Natural killer cell treated with Interleukin-12 subunit alpha and Interleukin-12 subunit beta and Interleukin-15 and Interleukin-18, amount 100 ng/mL, for 72 hours (primary cell): ENCODE data around the gene PLEKHA8. TPM values are rescaled to one million over a fixed set of nuclear protein-coding genes. Genes with fewer than 3 reads are reported as not detected.
A peak's percentile ranks its signal among the peaks of the same experiment; 100 is the strongest.
"Not testable (repeated sequence)": the region's sequence is repeated elsewhere in the genome, so short reads cannot be mapped to it uniquely, and the experiment has no call there.

Experiments used
- ATAC-seq, 2 donors: fragments of 150-1000 bp; cut with Tn5 transposase in 1 of 2; sonication (Bioruptor Pico), chemical (Tn5 transposase) in 1 of 2; 2 replicates each; pipeline ENCODE4 v1.10.0; 2021
- DNase-seq: peaks from one replicate; pipeline ENCODE4 v3.0.0; 2022; ENCODE audit warnings: low spot score
- H3K27ac Mint-ChIP-seq, 2 donors: 1 replicate in 1 of 2; 2 replicates in 1 of 2; pipeline ENCODE4 v1.8.0; 2022; ENCODE audit warnings: mixed read lengths in 2 of 2, mild to moderate bottlenecking in 1 of 2, moderate library complexity in 1 of 2
- H3K27me3 Mint-ChIP-seq, 2 donors: 1 replicate in 1 of 2; 2 replicates in 1 of 2; pipeline ENCODE4 v1.8.0; 2022; ENCODE audit warnings: mixed read lengths in 2 of 2
- H3K36me3 Mint-ChIP-seq: one replicate; pipeline ENCODE4 v1.8.0; 2022; ENCODE audit warnings: mixed read lengths
- H3K4me1 Mint-ChIP-seq, 2 donors: 1 replicate in 1 of 2; 2 replicates in 1 of 2; pipeline ENCODE4 v1.8.0; 2022; ENCODE audit warnings: low read depth in 2 of 2, mixed read lengths in 2 of 2, mild to moderate bottlenecking in 1 of 2
- H3K4me3 Mint-ChIP-seq: one replicate; pipeline ENCODE4 v1.8.0; 2022; ENCODE audit warnings: mixed read lengths
- H3K9me3 Mint-ChIP-seq: 2 replicates; pipeline ENCODE4 v1.8.0; 2022; ENCODE audit warnings: mixed read lengths
- total RNA-seq, 2 donors: library from RNA; stranded (reverse); gene quantifications; one replicate each; pipeline ENCODE4 v1.2.3, GENCODE V29; 2022

Gene PLEKHA8
- total RNA-seq, 2 donors from 2014 or later: 15.0 to 17.1 TPM

DNA sequence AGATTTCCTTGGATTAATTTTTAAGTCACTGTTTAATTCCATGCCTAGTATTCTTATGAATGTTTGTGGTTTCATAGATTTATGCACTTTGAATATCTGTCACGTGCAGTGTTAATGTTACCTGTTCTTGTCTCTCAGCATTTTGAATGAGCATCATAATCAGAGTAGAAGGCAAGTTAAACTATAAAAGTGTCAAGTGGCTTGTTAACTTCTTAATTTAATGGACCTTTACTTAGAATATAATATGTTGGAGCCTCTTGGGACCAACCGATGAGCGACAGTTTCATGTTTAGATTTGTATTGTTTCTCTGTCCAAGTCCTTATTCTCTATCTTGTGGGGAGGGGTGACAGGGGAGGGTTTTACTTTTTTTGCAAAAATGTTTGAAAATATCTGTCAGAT lies 56.0 kb downstream of the PLEKHA8 start:
- no peaks in the 10 kb centered on the region for H3K9me3 Mint-ChIP-seq
- no peaks in the 10 kb centered on the region for H3K4me1 Mint-ChIP-seq
- H3K36me3 Mint-ChIP-seq: peaks cover 1% of the 10 kb centered on the region
- H3K27me3 Mint-ChIP-seq: no peaks in the 10 kb centered on the region
- no peak overlapping the region for H3K27ac Mint-ChIP-seq
- no peak for DNase-seq
- H3K4me3 Mint-ChIP-seq: no peak overlapping the region
- ATAC-seq: no peak

DNA sequence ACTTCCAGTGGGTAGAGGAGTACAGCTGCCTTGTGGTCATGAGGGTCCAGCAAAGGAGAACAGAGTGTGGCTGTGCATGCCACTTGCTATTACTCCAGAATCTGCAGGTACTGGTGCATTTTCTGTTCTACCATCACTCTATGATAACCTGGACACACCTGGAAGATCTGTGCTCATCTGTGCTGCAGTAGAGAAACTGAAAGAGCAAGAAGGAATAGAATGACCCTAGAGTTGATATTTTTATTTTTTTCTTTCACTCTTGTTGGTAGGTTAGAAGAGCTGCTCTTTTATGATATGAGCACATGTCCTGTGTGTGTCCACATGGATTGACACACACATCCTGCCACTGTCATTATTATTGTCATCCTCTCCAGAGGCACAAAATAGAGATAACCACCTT lies 58.3 kb downstream of the PLEKHA8 start:
- H3K4me3 Mint-ChIP-seq: no peak overlapping the region
- ATAC-seq (no peak), DNase-seq (no peak)
- no peaks in the 10 kb centered on the region for H3K9me3 Mint-ChIP-seq
- H3K27ac Mint-ChIP-seq: no peak overlapping the region
- H3K27me3 Mint-ChIP-seq: no peaks in the 10 kb centered on the region
- no peaks in the 10 kb centered on the region for H3K4me1 Mint-ChIP-seq
- no peaks in the 10 kb centered on the region for H3K36me3 Mint-ChIP-seq

DNA sequence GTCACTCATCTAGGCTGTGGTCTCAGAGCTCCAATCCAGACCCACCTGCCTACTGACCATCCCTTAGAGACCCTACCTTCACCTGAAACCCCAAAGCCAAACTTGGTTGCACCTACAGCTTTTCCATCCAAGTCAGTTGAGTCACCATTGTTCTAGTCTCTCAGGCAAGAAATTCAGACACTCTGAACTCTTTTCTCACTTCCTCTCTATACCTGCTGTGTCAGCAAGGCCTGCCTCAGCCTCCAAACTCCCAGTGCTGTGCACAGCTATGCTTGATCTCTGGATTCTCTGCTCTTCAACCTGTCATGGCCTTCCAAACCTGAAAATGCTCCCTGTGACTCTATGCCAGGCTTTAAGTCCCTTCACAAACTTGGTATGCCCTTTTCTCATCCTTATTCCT lies 59.2 kb downstream of the PLEKHA8 start:
- H3K36me3 Mint-ChIP-seq: no peaks in the 10 kb centered on the region
- no peaks in the 10 kb centered on the region for H3K4me1 Mint-ChIP-seq
- no peak overlapping the region for H3K27ac Mint-ChIP-seq
- ATAC-seq (no peak), DNase-seq (no peak)
- H3K9me3 Mint-ChIP-seq: no peaks in the 10 kb centered on the region
- no peak overlapping the region for H3K4me3 Mint-ChIP-seq
- no peaks in the 10 kb centered on the region for H3K27me3 Mint-ChIP-seq

DNA sequence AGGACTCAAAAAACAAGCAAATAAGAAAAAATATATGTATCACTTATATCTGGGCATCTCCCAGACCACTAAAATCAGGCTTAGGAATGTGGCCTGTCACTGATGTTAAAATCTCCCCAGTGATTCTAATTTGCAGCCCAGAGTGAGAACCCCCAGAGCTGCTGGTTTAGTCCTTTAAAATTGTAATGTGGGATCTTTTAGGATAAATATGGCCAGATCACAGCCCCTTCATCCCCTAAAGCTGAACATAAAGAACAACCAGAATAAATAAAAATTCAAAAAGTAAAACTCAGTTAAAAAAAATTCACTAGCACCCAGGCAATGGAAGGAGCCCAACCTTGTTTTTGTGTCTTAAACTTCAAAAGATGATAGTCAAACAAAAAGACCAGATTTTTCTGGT lies 60.1 kb downstream of the PLEKHA8 start:
- Mint-ChIP-seq H3K36me3 (no peaks in the 10 kb centered on the region), H3K4me3 (no peak overlapping the region), H3K27ac (no peak overlapping the region), H3K4me1 (peaks cover 0 to 3% of the 10 kb centered on the region in 2 donors), H3K27me3 (no peaks in the 10 kb centered on the region), H3K9me3 (no peaks in the 10 kb centered on the region)
- DNase-seq: no peak
- ATAC-seq: no peak

DNA sequence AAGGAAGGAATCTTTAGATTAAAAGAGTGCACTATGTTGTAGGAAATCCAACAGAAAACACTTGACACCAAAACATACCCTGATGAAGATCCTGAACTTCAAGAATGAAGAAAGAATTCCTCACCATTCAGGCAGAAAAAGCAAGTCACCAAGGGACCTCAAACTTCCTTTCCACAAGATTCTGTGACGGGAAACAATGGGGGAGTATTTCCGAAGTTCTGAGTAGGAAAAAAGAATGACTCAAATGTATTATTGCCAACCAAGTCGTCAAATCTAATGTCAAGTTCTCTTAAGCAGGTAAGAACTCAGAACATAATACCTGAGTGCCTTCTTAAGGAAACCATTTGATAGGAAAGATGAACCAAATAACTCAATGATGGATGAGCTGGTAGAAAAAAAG lies 61.9 kb downstream of the PLEKHA8 start:
- Mint-ChIP-seq H3K4me3 (no peak overlapping the region), H3K9me3 (no peaks in the 10 kb centered on the region), H3K36me3 (no peaks in the 10 kb centered on the region), H3K4me1 (peaks cover 0 to 9% of the 10 kb centered on the region in 2 donors), H3K27me3 (no peaks in the 10 kb centered on the region), H3K27ac (no peak overlapping the region)
- ATAC-seq (no peak), DNase-seq (no peak)

DNA sequence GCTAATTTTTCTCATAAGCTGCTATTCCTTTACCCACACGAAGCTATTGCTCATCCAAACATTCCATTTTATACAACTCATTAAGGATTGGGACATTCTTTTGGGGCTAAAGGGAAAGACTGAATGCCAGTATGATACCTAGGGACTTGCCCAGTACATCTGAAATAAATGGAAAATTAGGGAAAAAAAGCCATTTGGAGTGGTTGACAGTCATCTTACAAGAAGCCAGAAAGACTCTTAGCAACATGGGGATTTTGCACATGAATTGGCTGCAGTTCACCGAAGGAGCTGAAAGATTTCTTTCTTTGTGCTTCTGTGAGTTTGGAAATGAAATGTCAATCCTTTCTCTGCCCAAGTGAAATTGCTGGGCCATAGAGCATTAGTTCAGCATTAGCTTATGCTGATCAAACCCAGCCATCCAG lies 63.3 kb downstream of the PLEKHA8 start:
- Mint-ChIP-seq H3K36me3 (no peaks in the 10 kb centered on the region), H3K4me1 (peaks cover 0 to 9% of the 10 kb centered on the region in 2 donors), H3K9me3 (no peaks in the 10 kb centered on the region), H3K4me3 (no peak overlapping the region), H3K27ac (no peak overlapping the region), H3K27me3 (no peaks in the 10 kb centered on the region)
- DNase-seq (no peak), ATAC-seq (no peak)

DNA sequence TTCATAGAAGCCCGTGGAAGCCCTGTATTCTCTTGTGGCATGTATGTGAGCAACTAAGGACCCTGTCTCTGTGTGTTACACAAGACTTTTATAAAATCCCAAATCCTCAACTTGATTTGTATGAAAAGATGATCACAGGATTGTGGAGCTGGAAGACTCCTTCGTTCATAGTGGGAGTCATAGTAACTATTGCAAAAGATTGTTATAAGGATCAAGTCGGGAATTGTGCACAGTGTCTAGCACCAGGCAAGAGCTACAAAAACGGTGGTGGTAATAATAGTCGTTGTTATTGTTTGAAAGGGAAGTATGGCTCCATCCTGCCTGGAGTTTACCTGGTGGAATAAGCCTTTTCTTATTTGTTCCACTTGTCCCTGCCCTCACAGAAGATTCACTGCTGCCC lies 63.8 kb downstream of the PLEKHA8 start:
- Mint-ChIP-seq H3K36me3 (no peaks in the 10 kb centered on the region), H3K9me3 (no peaks in the 10 kb centered on the region), H3K27ac (no peak overlapping the region), H3K4me1 (peaks cover 0 to 9% of the 10 kb centered on the region in 2 donors), H3K27me3 (no peaks in the 10 kb centered on the region), H3K4me3 (no peak overlapping the region)
- ATAC-seq: no peak
- DNase-seq: no peak

DNA sequence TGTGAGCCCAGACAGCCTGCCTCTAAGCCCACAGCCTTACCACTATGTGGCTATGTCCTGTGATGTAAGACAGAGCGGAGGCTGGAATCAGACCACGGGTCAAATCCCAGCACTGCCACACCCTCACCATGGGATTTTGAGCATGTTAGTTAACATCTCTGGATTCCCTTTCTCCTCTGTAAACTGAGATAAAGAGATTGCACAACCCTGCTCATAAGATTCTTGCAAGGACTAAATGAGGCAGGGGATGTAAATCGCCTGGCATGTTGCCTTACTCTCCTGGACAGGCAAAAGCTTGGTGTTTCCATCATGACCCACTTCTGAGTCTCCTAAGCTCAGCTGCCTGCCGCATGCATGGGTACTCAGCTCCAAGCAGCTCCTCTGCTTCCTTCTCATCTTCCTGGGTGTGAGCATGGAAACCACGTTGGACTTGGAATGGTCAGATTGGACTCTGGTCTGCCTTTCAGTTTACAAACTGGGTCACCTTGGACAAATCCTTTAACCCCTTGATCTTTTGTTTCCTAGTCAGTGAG lies 65.3 kb downstream of the PLEKHA8 start:
- no peaks in the 10 kb centered on the region for H3K36me3 Mint-ChIP-seq
- DNase-seq (no peak), ATAC-seq (peak in 1 of 2 donors; percentile 40)
- no peaks in the 10 kb centered on the region for H3K27me3 Mint-ChIP-seq
- no peak overlapping the region for H3K4me3 Mint-ChIP-seq
- H3K9me3 Mint-ChIP-seq: no peaks in the 10 kb centered on the region
- H3K4me1 Mint-ChIP-seq: peaks cover 0 to 9% of the 10 kb centered on the region in 2 donors
- no peak overlapping the region for H3K27ac Mint-ChIP-seq

DNA sequence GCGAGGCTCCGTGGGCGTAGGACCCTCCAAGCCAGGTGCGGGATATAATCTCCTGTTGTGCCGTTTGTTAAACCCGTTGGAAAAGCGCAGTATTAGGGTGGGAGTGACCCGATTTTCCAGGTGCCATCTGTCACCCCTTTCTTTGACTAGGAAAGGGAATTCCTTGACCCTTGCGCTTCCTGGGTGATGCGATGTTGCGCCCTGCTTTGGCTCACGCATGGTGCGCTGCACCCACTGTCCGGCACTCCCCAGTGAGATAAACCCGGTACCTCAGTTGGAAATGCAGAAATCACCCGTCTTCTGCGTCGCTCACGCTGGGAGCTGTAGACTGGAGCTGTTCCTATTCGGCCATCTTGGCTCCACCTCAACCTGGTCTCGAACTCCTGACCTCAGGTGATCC lies 70.4 kb downstream of the PLEKHA8 start:
- H3K4me3 Mint-ChIP-seq, H3K27me3 Mint-ChIP-seq, H3K27ac Mint-ChIP-seq, ATAC-seq, H3K36me3 Mint-ChIP-seq, H3K9me3 Mint-ChIP-seq, H3K4me1 Mint-ChIP-seq, DNase-seq: not testable (repeated sequence)

DNA sequence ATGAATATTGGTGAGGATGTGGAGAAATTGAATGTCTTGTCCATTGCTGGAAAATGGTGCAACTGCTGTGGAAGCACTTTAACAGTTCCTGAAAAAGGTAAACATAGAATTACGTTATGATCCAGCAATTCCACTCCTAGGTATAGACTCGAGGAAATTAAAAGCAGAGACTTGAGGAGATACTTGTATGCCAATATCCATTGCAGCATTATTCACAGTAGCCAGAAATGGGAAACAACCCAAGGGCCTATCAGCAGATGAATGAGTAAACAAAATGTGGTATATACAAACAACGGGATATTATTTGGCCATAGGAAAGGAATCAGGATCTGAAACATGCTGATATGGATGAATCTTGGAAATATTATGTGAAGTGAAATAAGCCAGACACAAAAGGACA lies 74.1 kb downstream of the PLEKHA8 start:
- no peaks in the 10 kb centered on the region for H3K4me1 Mint-ChIP-seq
- no peak overlapping the region for H3K27ac Mint-ChIP-seq

DNA sequence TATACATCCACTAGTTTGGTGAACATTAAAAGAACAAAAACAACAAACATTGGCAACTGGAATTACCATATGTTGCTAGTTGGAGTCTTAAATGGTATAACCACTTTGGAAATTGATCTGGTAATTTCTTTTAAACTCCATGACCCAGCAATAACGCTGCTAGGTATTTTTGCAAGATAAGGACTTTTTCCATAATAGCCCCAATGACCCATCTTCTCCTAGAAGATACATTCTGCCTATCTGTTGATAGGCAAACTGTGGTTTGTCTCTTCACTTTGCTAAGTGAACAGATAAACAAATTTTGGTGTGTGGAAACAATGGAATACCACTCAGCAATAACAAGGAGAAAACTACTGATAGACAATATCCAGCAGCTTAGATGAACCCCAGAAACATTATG lies 75.9 kb downstream of the PLEKHA8 start:
- H3K27me3 Mint-ChIP-seq: no peaks in the 10 kb centered on the region
- ATAC-seq (no peak), DNase-seq (no peak)
- no peak overlapping the region for H3K4me3 Mint-ChIP-seq
- H3K36me3 Mint-ChIP-seq: peaks cover 8% of the 10 kb centered on the region
- no peaks in the 10 kb centered on the region for H3K9me3 Mint-ChIP-seq
- H3K27ac Mint-ChIP-seq: no peak overlapping the region
- no peaks in the 10 kb centered on the region for H3K4me1 Mint-ChIP-seq

More for the DNA sequence above, 74.1 kb downstream of the PLEKHA8 start:
- Mint-ChIP-seq H3K9me3 (no peaks in the 10 kb centered on the region), H3K27me3 (no peaks in the 10 kb centered on the region), H3K4me3 (no peak overlapping the region), H3K36me3 (no peaks in the 10 kb centered on the region)
- no peak for ATAC-seq
- DNase-seq: no peak

DNA sequence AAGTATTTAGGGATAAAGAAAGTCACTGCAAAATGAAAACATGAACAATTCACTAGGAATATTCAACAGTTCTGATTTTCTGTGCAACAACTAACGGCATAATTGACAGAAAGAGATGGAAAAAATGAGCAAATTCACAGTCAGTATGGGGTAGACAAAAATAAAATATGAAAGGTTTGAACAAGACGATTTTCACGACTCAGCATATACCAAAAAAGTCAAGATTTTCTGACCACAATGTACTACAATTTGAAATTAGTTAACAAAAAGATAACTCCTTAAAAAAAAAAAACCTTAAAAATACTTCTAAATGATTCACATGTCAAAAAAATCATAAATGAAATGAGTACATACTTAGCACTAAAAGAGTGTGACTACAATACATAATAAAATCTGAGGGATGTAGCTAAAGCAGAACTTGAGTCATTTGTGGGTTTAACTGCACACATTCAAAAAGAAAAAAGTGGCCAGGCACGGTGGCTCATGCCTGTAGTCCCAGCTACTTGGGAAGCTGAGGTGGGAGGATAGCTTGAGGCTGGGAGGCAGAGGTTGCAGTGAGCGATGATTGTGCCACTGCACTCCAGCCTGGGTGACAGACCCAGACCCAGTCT lies 84.0 kb downstream of the PLEKHA8 start:
- H3K36me3 Mint-ChIP-seq: peaks cover 24% of the 10 kb centered on the region

DNA sequence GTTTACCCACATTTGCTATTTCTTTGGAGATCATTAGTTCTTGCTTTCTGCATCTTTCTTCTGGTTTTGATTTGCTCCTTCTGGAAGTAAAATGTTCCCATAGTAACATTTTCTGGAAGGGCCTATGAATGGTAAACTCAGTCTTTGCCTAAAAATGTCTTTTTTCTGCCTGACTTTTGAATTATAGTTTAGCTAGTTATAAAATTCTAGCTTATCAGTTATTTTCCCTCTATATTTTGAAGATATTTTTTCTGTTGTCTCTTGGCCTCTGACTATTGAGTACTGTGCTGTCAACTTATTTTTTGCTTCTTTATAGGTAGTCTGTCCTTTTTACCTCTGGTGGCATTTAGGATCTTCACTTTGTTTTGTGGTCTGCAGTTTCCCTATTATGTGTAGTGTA lies 84.9 kb downstream of the PLEKHA8 start:
- no peak for DNase-seq
- H3K27ac Mint-ChIP-seq: no peak overlapping the region
- peaks cover 24% of the 10 kb centered on the region for H3K36me3 Mint-ChIP-seq
- H3K4me1 Mint-ChIP-seq: peaks cover 0 to 5% of the 10 kb centered on the region in 2 donors
- H3K27me3 Mint-ChIP-seq: no peaks in the 10 kb centered on the region
- no peak overlapping the region for H3K4me3 Mint-ChIP-seq
- H3K9me3 Mint-ChIP-seq: peaks cover 8% of the 10 kb centered on the region
- ATAC-seq: no peak

More for the DNA sequence above, 84.0 kb downstream of the PLEKHA8 start:
- Mint-ChIP-seq H3K4me1 (peaks cover 0 to 5% of the 10 kb centered on the region in 2 donors), H3K27me3 (no peaks in the 10 kb centered on the region), H3K4me3 (no peak overlapping the region), H3K9me3 (peaks cover 8% of the 10 kb centered on the region), H3K27ac (no peak overlapping the region)
- ATAC-seq (no peak), DNase-seq (no peak)

DNA sequence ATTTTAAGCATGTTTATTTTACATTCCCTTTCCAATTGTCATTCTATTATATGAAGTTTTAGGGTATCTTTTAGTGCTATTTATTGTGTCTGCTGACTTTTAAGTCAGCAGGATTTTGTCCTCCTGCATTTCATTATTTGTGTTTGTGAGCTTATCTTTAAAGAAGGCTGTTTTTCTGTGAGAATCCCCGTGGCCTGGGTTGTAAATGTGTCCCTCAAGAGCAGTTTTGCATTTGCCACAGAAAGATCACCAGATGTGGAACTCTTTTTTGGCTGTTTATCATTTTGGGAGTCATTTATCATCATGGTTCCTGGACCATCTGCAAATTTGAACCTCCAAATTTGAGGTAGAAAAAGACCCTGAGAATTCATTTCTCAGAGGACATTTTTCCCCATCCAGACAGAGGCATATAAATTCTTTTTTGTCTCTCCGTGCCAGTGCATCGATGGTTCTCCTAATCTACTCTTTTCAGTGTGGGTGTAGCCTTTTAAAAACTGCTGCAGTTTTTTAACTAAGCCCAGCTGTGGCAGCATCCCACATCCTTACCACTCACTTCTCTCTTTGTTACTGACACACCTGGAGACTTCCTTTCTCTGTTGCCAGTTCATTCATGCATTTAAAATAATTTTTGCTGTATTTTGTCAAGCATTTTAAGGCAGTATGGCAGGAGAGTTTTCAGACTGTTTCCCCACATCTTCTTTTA lies 86.5 kb downstream of the PLEKHA8 start:
- Mint-ChIP-seq H3K9me3 (peaks cover 8% of the 10 kb centered on the region), H3K27me3 (no peaks in the 10 kb centered on the region), H3K36me3 (peaks cover 17% of the 10 kb centered on the region), H3K4me3 (no peak overlapping the region), H3K27ac (no peak overlapping the region), H3K4me1 (peaks cover 0 to 5% of the 10 kb centered on the region in 2 donors)
- no peak for DNase-seq
- ATAC-seq: no peak
